H1 (cell line): ENCODE results near the gene SPAG5. TPM values are rescaled to one million over a fixed set of nuclear protein-coding genes. Genes with fewer than 3 reads are reported as not detected.

ENCODE experiments used
- CTCF ChIA-PET: fragments of 300-600 bp; sonication (Branson Sonifier 250); formaldehyde crosslinking; loops from one replicate; lab custom pipeline; 2021; ENCODE audit not compliant: partially characterized antibody; lab: Charles Lee
- POLR2A ChIA-PET: fragments of 300-600 bp; sonication (Branson Sonifier 250); formaldehyde crosslinking; loops from one replicate; lab custom pipeline; 2021; ENCODE audit warnings: inconsistent platforms; ENCODE audit not compliant: partially characterized antibody; lab: Charles Lee
- DNase-seq, 2 experiments: peaks; one replicate each; pipeline versions ENCODE4 v3.0.0 to v3.0.0-alpha.2; 2010 to 2022; ENCODE audit warnings: low spot score in 2 of 2, low read depth in 1 of 2, mixed read lengths in 1 of 2
- FAIRE-seq: peaks from 2 replicates; lab custom pipeline; 2011; peaks lifted over from hg19 to GRCh38; lab: Jason Lieb, UNC
- H2AFZ ChIP-seq: 2 replicates; pipeline ENCODE4 v1.8.1; 2012; ENCODE audit warnings: low read length, inconsistent platforms
- H2AK5ac ChIP-seq: 2 replicates; pipeline ENCODE4 v1.6.1; 2013; ENCODE audit warnings: low read depth, low read length
- H2BK120ac ChIP-seq: replicated peaks from 2 replicates; pipeline ENCODE3; 2013; ENCODE audit warnings: low read depth, low read length, inconsistent platforms
- H2BK12ac ChIP-seq: 2 replicates; pipeline ENCODE4 v1.6.1; 2013; ENCODE audit warnings: low read depth, low read length
- H2BK15ac ChIP-seq: 2 replicates; pipeline ENCODE4 v1.6.1; 2013; ENCODE audit warnings: low read length
- H2BK20ac ChIP-seq: 2 replicates; pipeline ENCODE4 v1.6.1; 2013; ENCODE audit warnings: low read length
- H2BK5ac ChIP-seq: 2 replicates; pipeline ENCODE4 v1.6.1; 2013; ENCODE audit warnings: low read depth, low read length
- H3K14ac ChIP-seq: 2 replicates; pipeline ENCODE4 v1.6.1; 2013; ENCODE audit warnings: inconsistent platforms; ENCODE audit not compliant: insufficient read length
- H3K18ac ChIP-seq: 2 replicates; pipeline ENCODE4 v1.6.1; 2013; ENCODE audit warnings: low read length; ENCODE audit errors: extremely low read depth
- H3K23ac ChIP-seq: 2 replicates; pipeline ENCODE4 v1.6.1; 2013; ENCODE audit warnings: inconsistent platforms; ENCODE audit not compliant: insufficient read length
- H3K23me2 ChIP-seq: 2 replicates; pipeline ENCODE4 v1.6.1; 2013; ENCODE audit warnings: low read depth, low read length
- H3K27ac ChIP-seq: 2 replicates; pipeline ENCODE4 v1.6.1; 2011; ENCODE audit warnings: low read depth, low read length, inconsistent platforms
- H3K27me3 ChIP-seq, 4 experiments: replicated peaks in 1 of 4; 1 replicate in 1 of 4; 2 replicates in 3 of 4; pipeline versions ENCODE4 v1.6.1 to v1.8.1; 2011 to 2013; ENCODE audit warnings: low read length in 3 of 4, mild to moderate bottlenecking in 3 of 4, inconsistent platforms in 2 of 4, mixed read lengths in 2 of 4, moderate library complexity in 1 of 4; ENCODE audit not compliant: control insufficient read depth in 3 of 4, insufficient read depth in 3 of 4; ENCODE audit errors: extremely low read depth in 1 of 4
- H3K36me3 ChIP-seq, 4 experiments: 2 replicates each; pipeline versions ENCODE4 v1.6.1 to v1.8.1; 2011 to 2013; ENCODE audit warnings: mild to moderate bottlenecking in 4 of 4, low read length in 3 of 4, moderate library complexity in 2 of 4, control low read depth in 1 of 4, inconsistent platforms in 1 of 4; ENCODE audit not compliant: insufficient read depth in 4 of 4, control insufficient read depth in 2 of 4
- H3K4ac ChIP-seq: replicated peaks from 2 replicates; pipeline ENCODE3; 2013; ENCODE audit warnings: low read length, low read depth, mixed read lengths, inconsistent platforms; ENCODE audit not compliant: insufficient read length
- H3K4me1 ChIP-seq, 4 experiments: replicated peaks in 1 of 4; 1 replicate in 1 of 4; 2 replicates in 3 of 4; pipeline versions ENCODE4 v1.6.1 to v1.8.1; 2011 to 2013; ENCODE audit warnings: low read length in 3 of 4, inconsistent platforms in 2 of 4, mixed read lengths in 1 of 4; ENCODE audit not compliant: insufficient read depth in 4 of 4, control insufficient read depth in 3 of 4
- H3K4me2 ChIP-seq, 2 experiments: 2 replicates each; pipeline versions ENCODE4 v1.6.1 to v1.8.1; 2011 to 2013; ENCODE audit warnings: low read depth in 2 of 2, low read length in 2 of 2, control low read depth in 1 of 2, inconsistent platforms in 1 of 2, mild to moderate bottlenecking in 1 of 2; ENCODE audit not compliant: insufficient read depth in 1 of 2
- H3K4me3 ChIP-seq, 4 experiments: fragments of 200-600, 300-600 bp in 1 of 4; sonication (generic), shearing (Covaris generic), sonication (Bioruptor Twin) in 1 of 4; 2 replicates each; pipeline versions ENCODE4 v1.5.1 to v1.8.1; 2011 to 2016; ENCODE audit warnings: low read length in 4 of 4, low read depth in 3 of 4, control low read depth in 2 of 4, inconsistent platforms in 2 of 4, mild to moderate bottlenecking in 2 of 4, mixed read lengths in 1 of 4, moderate library complexity in 1 of 4; ENCODE audit not compliant: insufficient read depth in 2 of 4; ENCODE audit errors: extremely low read depth in 1 of 4
- H3K56ac ChIP-seq: replicated peaks from 2 replicates; pipeline ENCODE3; 2013; ENCODE audit warnings: low read depth, mild to moderate bottlenecking, mixed read lengths, low read length, inconsistent platforms; ENCODE audit not compliant: insufficient read length
- H3K79me1 ChIP-seq: 2 replicates; pipeline ENCODE4 v1.6.1; 2013; ENCODE audit warnings: low read depth, low read length, control low read depth
- H3K79me2 ChIP-seq, 2 experiments: 2 replicates each; pipeline versions ENCODE4 v1.6.1 to v1.8.1; 2012 to 2013; ENCODE audit warnings: low read length in 2 of 2, mild to moderate bottlenecking in 2 of 2, inconsistent platforms in 1 of 2; ENCODE audit not compliant: insufficient read depth in 2 of 2, control insufficient read depth in 1 of 2
- H3K9ac ChIP-seq, 4 experiments: replicated peaks in 1 of 4; 1 replicate in 1 of 4; 2 replicates in 3 of 4; pipeline versions ENCODE4 v1.6.1 to v1.8.1; 2011 to 2013; ENCODE audit warnings: low read depth in 3 of 4, low read length in 3 of 4, control low read depth in 2 of 4, mild to moderate bottlenecking in 2 of 4, moderate library complexity in 2 of 4, inconsistent platforms in 1 of 4; ENCODE audit errors: extremely low read depth in 1 of 4
- H3K9me3 ChIP-seq, 2 experiments: 2 replicates each; pipeline versions ENCODE4 v1.6.1 to v1.8.1; 2012 to 2013; ENCODE audit warnings: mild to moderate bottlenecking in 2 of 2, moderate library complexity in 2 of 2, control low read depth in 1 of 2, inconsistent platforms in 1 of 2, low read depth in 1 of 2, low read length in 1 of 2, mixed read lengths in 1 of 2; ENCODE audit not compliant: insufficient read depth in 2 of 2
- H4K20me1 ChIP-seq, 2 experiments: replicated peaks in 1 of 2; 2 replicates each; pipeline versions ENCODE3 to v1.8.1; 2011 to 2013; ENCODE audit warnings: inconsistent platforms in 2 of 2, low read length in 2 of 2, mild to moderate bottlenecking in 1 of 2; ENCODE audit not compliant: insufficient read depth in 2 of 2, control insufficient read depth in 1 of 2
- H4K5ac ChIP-seq: 2 replicates; pipeline ENCODE4 v1.6.1; 2013; ENCODE audit warnings: low read length, low read depth, mixed read lengths, inconsistent platforms; ENCODE audit not compliant: insufficient read length
- H4K8ac ChIP-seq: 2 replicates; pipeline ENCODE4 v1.8.0; 2013; ENCODE audit warnings: mild to moderate bottlenecking, moderate library complexity, low read length, inconsistent platforms; ENCODE audit not compliant: insufficient read depth; ENCODE audit errors: extremely low read depth
- H4K91ac ChIP-seq: replicated peaks from 2 replicates; pipeline ENCODE3; 2013; ENCODE audit warnings: low read length, mixed read lengths, inconsistent platforms; ENCODE audit not compliant: insufficient read length
- SIX5 ChIP-seq: IDR thresholded peaks from 2 replicates; pipeline ENCODE4 v1.6.1; 2011; ENCODE audit warnings: mild to moderate bottlenecking, low read depth, low read length
- SP2 ChIP-seq: IDR thresholded peaks from 2 replicates; pipeline ENCODE4 v1.6.1; 2012; ENCODE audit warnings: mild to moderate bottlenecking, low read length, inconsistent platforms
- WGBS, 2 experiments: shearing (Covaris generic) in 1 of 2; methylation state at CpG; one replicate each; pipeline versions ENCODE4 v1.1.6 to v1.1.7; 2013 to 2015; ENCODE audit warnings: low lambda C conversion rate in 2 of 2, mixed read lengths in 2 of 2, inconsistent platforms in 1 of 2, low coverage in 1 of 2, missing lambda C conversion rate in 1 of 2; ENCODE audit not compliant: insufficient replicate concordance in 2 of 2, insufficient coverage in 1 of 2, insufficient read length in 1 of 2; ENCODE audit errors: extremely low coverage in 1 of 2, missing lambda C conversion rate in 1 of 2; 5-methylcytosine and 5-hydroxymethylcytosine counted together
- polyA plus RNA-seq, 7 experiments: library from polyadenylated mRNA; depleted of rRNA in 3 of 7; stranded (reverse) in 5 of 7; unstranded in 2 of 7; fragments of >200 nt in 5 of 7; fragments of 200-250 nt in 2 of 7; gene quantifications; 1 replicate in 5 of 7; 2 replicates in 1 of 7; 4 replicates in 1 of 7; pipeline versions ENCODE4 v1.2.1 to v1.2.3, GENCODE V29; 2011 to 2013; ENCODE audit warnings: missing spikeins in 2 of 7, mixed read lengths in 2 of 7
- total RNA-seq: library from RNA; stranded (reverse); fragmentation: NEBNext Ultra II Directional; extraction: Animal tissue kit (Norgen Biotek cat#: 25700); gene quantifications from 2 replicates; pipeline ENCODE4 v1.2.1, GENCODE V29; 2021

The SPAG5 gene
- total and polyA plus RNA-seq, 2 of the 8 experiments (the other 6 are each of a cell fraction or from before 2014, with no cell fraction given) = 57.1 to 129 TPM

DNA sequence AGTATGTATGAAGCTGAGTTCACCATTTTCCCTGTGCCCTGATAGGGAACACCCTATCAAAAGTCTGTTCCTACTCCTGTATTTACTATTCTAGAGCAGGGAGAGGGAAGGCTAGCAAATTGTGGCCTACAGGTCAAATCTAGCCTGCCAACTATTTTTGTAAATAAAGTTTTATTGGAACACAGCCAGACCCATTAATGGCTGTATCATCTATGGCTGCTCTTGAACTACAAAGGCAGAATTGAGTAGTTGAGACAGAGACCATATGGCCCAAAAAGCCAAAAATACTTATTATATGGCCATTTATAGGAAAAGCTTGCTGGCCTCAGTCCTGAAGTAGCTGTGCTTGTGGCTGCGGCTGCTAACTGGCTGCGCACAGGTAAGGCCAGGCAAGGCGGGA is 17.9 kb downstream of the SPAG5 start:
- Histone ChIP-seq H3K4me2 (no peak overlapping the region), H3K23ac (no peak overlapping the region), H3K56ac (no peak overlapping the region), H3K23me2 (no peaks in the 10 kb centered on the region; the same call in 1 of the 2 replicates), H3K4me1 (peaks cover 2 to 7% (median 3%) of the 10 kb centered on the region in 4 experiments; a peak in 6 of 7 replicates), H2BK5ac (no peak overlapping the region), H3K18ac (no peak overlapping the region), H3K4me3 (no peak overlapping the region), H3K36me3 (peaks cover 49 to 77% (median 69%) of the 10 kb centered on the region in 4 experiments), H2BK20ac (no peak overlapping the region), H3K27me3 (no peaks in the 10 kb centered on the region), H3K4ac (no peak overlapping the region), H3K9ac (no peak overlapping the region), H3K79me1 (no peaks in the 10 kb centered on the region), H3K27ac (no peak overlapping the region), H2BK120ac (no peak overlapping the region), H3K14ac (no peak overlapping the region), H3K79me2 (no peaks in the 10 kb centered on the region), H2BK12ac (no peak overlapping the region), H2BK15ac (no peak overlapping the region), H3K9me3 (no peaks in the 10 kb centered on the region), H4K20me1 (peaks cover 1 to 2% of the 10 kb centered on the region in 2 experiments), H4K91ac (no peak overlapping the region), H2AK5ac (no peak overlapping the region)
- FAIRE-seq (no peak), DNase-seq (no peak)
- ChIA-PET POLR2A (interaction anchor here (1.3 to 1.8 kb wide), 2 partner anchors 11 to 32 kb away, joined by 4 read pairs; no protein-coding TSS in a partner anchor), CTCF (interaction anchor here (0.6 to 1.7 kb wide), 2 partner anchors 32 to 65 kb away, joined by 3 to 5 read pairs; no protein-coding TSS in a partner anchor)
- 97% methylated on average over 3 of the region's 3 CpGs; no CpG with 5 or more reads in 1 of the 2 experiments for WGBS, 2 experiments
- no peak for TF ChIP-seq SIX5
- no peak for TF ChIP-seq SP2
- TF ChIP-seq, all 59 proteins: peak for 0
- no peak overlapping the region for H4K8ac ChIP-seq
- no peak overlapping the region for H2AFZ ChIP-seq
- H4K5ac ChIP-seq = no peak overlapping the region
